Activated CD4-positive, alpha-beta memory T cell treated with anti-CD3 and anti-CD28 coated beads, Interleukin-2, amount 10 ng/mL, durations not matched to agents 7 days and 5 days (primary cell): ENCODE data around the gene SF3A2. TPM values are rescaled to one million over a fixed set of nuclear protein-coding genes. Genes with fewer than 3 reads are reported as not detected.

ENCODE experiments used
- CTCF ChIA-PET: fragments of 350-600 bp; sonication (Branson Sonifier 250); formaldehyde crosslinking; loops from one replicate; lab custom pipeline; 2021; ENCODE audit warnings: antibody characterized with exemption, inconsistent platforms; lab: Charles Lee
- POLR2A ChIA-PET: fragments of 350-600 bp; sonication (Branson Sonifier 250); formaldehyde crosslinking; loops from one replicate; lab custom pipeline; 2021; ENCODE audit warnings: antibody characterized with exemption; lab: Charles Lee
- DNase-seq: peaks from one replicate; pipeline ENCODE4 v3.0.0-alpha.2; 2020
- H3K27ac Mint-ChIP-seq: one replicate; pipeline ENCODE4 v1.8.0; 2021; ENCODE audit warnings: mild to moderate bottlenecking, mixed read lengths
- H3K27me3 Mint-ChIP-seq: one replicate; pipeline ENCODE4 v1.8.0; 2021; ENCODE audit warnings: mixed read lengths
- H3K36me3 Mint-ChIP-seq: one replicate; pipeline ENCODE4 v1.8.0; 2021; ENCODE audit warnings: low read depth, mixed read lengths
- H3K4me1 Mint-ChIP-seq: one replicate; pipeline ENCODE4 v1.8.0; 2021; ENCODE audit warnings: mixed read lengths
- H3K4me3 Mint-ChIP-seq: one replicate; pipeline ENCODE4 v1.8.0; 2021; ENCODE audit warnings: mild to moderate bottlenecking, mixed read lengths
- H3K9me3 Mint-ChIP-seq: one replicate; pipeline ENCODE4 v1.8.0; 2021; ENCODE audit warnings: mixed read lengths
- total RNA-seq, 2 experiments: library from RNA; stranded (reverse); gene quantifications; one replicate each; pipeline ENCODE4 v1.2.3, GENCODE V29; 2021

The SF3A2 gene
- total RNA-seq, 2 experiments from 2014 or later = 137 to 145 TPM

GRCh38 chr19:2225415-2226050 is 11.1 kb upstream of the SF3A2 start:
- H3K4me1 Mint-ChIP-seq = peaks cover 7% of the 10 kb centered on the region
- H3K27ac Mint-ChIP-seq = peak overlapping the region; percentile 16
- no peaks in the 10 kb centered on the region for H3K9me3 Mint-ChIP-seq
- DNase-seq = no peak
- H3K4me3 Mint-ChIP-seq = no peak overlapping the region
- H3K27me3 Mint-ChIP-seq = no peaks in the 10 kb centered on the region
- POLR2A ChIA-PET = no interaction called here
- CTCF ChIA-PET = no interaction called here
- peaks cover 40% of the 10 kb centered on the region for H3K36me3 Mint-ChIP-seq

GRCh38 chr19:2226051-2226839 is 10.4 kb upstream of the SF3A2 start:
- H3K9me3 Mint-ChIP-seq = no peaks in the 10 kb centered on the region
- H3K36me3 Mint-ChIP-seq = peaks cover 36% of the 10 kb centered on the region
- peak overlapping the region; percentile 16 for H3K27ac Mint-ChIP-seq
- CTCF ChIA-PET = no interaction called here
- no peak for DNase-seq
- H3K27me3 Mint-ChIP-seq = no peaks in the 10 kb centered on the region
- POLR2A ChIA-PET = interaction anchor here (0.8 kb wide), 1 partner anchor 9 kb away, joined by 6 read pairs; the partner anchor contains the start of gene PLEKHJ1
- no peak overlapping the region for H3K4me3 Mint-ChIP-seq
- peaks cover 7% of the 10 kb centered on the region for H3K4me1 Mint-ChIP-seq

- no peaks in the 10 kb centered on the region for H3K27me3 Mint-ChIP-seq
- peaks cover 36% of the 10 kb centered on the region for H3K36me3 Mint-ChIP-seq
- no peaks in the 10 kb centered on the region for H3K9me3 Mint-ChIP-seq
- peaks cover 7% of the 10 kb centered on the region for H3K4me1 Mint-ChIP-seq
- CTCF ChIA-PET = no interaction called here
- POLR2A ChIA-PET = interaction anchor here (0.8 kb wide), 1 partner anchor 9 kb away, joined by 6 read pairs; the partner anchor contains the start of gene PLEKHJ1
- no peak overlapping the region for H3K4me3 Mint-ChIP-seq
- DNase-seq = no peak
- H3K27ac Mint-ChIP-seq = no peak overlapping the region
Measured at GRCh38 chr19:2226840-2227360, 9.7 kb upstream of the SF3A2 start.

GRCh38 chr19:2227415-2228156 is 9.0 kb upstream of the SF3A2 start:
- no peak overlapping the region for H3K27ac Mint-ChIP-seq
- peaks cover 11% of the 10 kb centered on the region for H3K4me1 Mint-ChIP-seq
- H3K27me3 Mint-ChIP-seq = no peaks in the 10 kb centered on the region
- H3K9me3 Mint-ChIP-seq = no peaks in the 10 kb centered on the region
- ChIA-PET CTCF (interaction anchor here (1.0 kb wide), 1 partner anchor 94 kb away, joined by 3 read pairs; no protein-coding TSS in a partner anchor), POLR2A (no interaction called here)
- H3K4me3 Mint-ChIP-seq = no peak overlapping the region
- DNase-seq = no peak
- peaks cover 36% of the 10 kb centered on the region for H3K36me3 Mint-ChIP-seq

- Mint-ChIP-seq H3K36me3 (peaks cover 40% of the 10 kb centered on the region), H3K27me3 (no peaks in the 10 kb centered on the region), H3K27ac (no peak overlapping the region), H3K4me3 (no peak overlapping the region), H3K9me3 (no peaks in the 10 kb centered on the region), H3K4me1 (peaks cover 15% of the 10 kb centered on the region)
- DNase-seq = no peak
- ChIA-PET POLR2A (interaction anchor here (0.8 kb wide), 1 partner anchor 11 kb away, joined by 3 read pairs; no protein-coding TSS in a partner anchor), CTCF (interaction anchor here (1.0 to 1.1 kb wide), 2 partner anchors 72 to 94 kb away, joined by 3 read pairs; no protein-coding TSS in a partner anchor)
Measured at GRCh38 chr19:2228157-2229030, 8.2 kb upstream of the SF3A2 start.

- no peaks in the 10 kb centered on the region for H3K27me3 Mint-ChIP-seq
- CTCF ChIA-PET = interaction anchor here (1.1 kb wide), 1 partner anchor 73 kb away, joined by 3 read pairs; no protein-coding TSS in a partner anchor
- H3K4me1 Mint-ChIP-seq = peaks cover 16% of the 10 kb centered on the region
- no peak overlapping the region for H3K27ac Mint-ChIP-seq
- no peaks in the 10 kb centered on the region for H3K9me3 Mint-ChIP-seq
- peaks cover 38% of the 10 kb centered on the region for H3K36me3 Mint-ChIP-seq
- no peak for DNase-seq
- POLR2A ChIA-PET = interaction anchor here (2.2 kb wide), 1 partner anchor 41 kb away, joined by 9 read pairs; no protein-coding TSS in a partner anchor
- no peak overlapping the region for H3K4me3 Mint-ChIP-seq
Measured at GRCh38 chr19:2229103-2230032, 7.3 kb upstream of the SF3A2 start.

GRCh38 chr19:2230033-2230531 is 6.5 kb upstream of the SF3A2 start:
- CTCF ChIA-PET = interaction anchor here (0.5 kb wide), 1 partner anchor 74 kb away, joined by 3 read pairs; no protein-coding TSS in a partner anchor
- peaks cover 22% of the 10 kb centered on the region for H3K4me1 Mint-ChIP-seq
- DNase-seq = no peak
- H3K9me3 Mint-ChIP-seq = no peaks in the 10 kb centered on the region
- H3K27ac Mint-ChIP-seq = no peak overlapping the region
- POLR2A ChIA-PET = interaction anchor here (1.5 to 2.2 kb wide), 2 partner anchors 15 to 41 kb away, joined by 4 to 9 read pairs; no protein-coding TSS in a partner anchor
- no peak overlapping the region for H3K4me3 Mint-ChIP-seq
- H3K27me3 Mint-ChIP-seq = no peaks in the 10 kb centered on the region
- H3K36me3 Mint-ChIP-seq = peaks cover 33% of the 10 kb centered on the region

- no peak overlapping the region for H3K27ac Mint-ChIP-seq
- H3K9me3 Mint-ChIP-seq = no peaks in the 10 kb centered on the region
- ChIA-PET POLR2A (interaction anchor here (1.5 to 2.2 kb wide), 2 partner anchors 16 to 40 kb away, joined by 4 to 9 read pairs; no protein-coding TSS in a partner anchor), CTCF (interaction anchor here (0.6 kb wide), 1 partner anchor 49 kb away, joined by 3 read pairs; no protein-coding TSS in a partner anchor)
- H3K4me3 Mint-ChIP-seq = no peak overlapping the region
- no peak for DNase-seq
- H3K4me1 Mint-ChIP-seq = peaks cover 26% of the 10 kb centered on the region
- peaks cover 26% of the 10 kb centered on the region for H3K36me3 Mint-ChIP-seq
- H3K27me3 Mint-ChIP-seq = no peaks in the 10 kb centered on the region
Measured at GRCh38 chr19:2230807-2231533, 5.7 kb upstream of the SF3A2 start.

- ChIA-PET CTCF (no interaction called here), POLR2A (interaction anchor here (1.5 to 2.2 kb wide), 2 partner anchors 17 to 39 kb away, joined by 4 to 9 read pairs; no protein-coding TSS in a partner anchor)
- H3K4me3 Mint-ChIP-seq = no peak overlapping the region
- no peak overlapping the region for H3K27ac Mint-ChIP-seq
- H3K9me3 Mint-ChIP-seq = no peaks in the 10 kb centered on the region
- no peak for DNase-seq
- no peaks in the 10 kb centered on the region for H3K27me3 Mint-ChIP-seq
- H3K36me3 Mint-ChIP-seq = peaks cover 31% of the 10 kb centered on the region
- peaks cover 29% of the 10 kb centered on the region for H3K4me1 Mint-ChIP-seq
Measured at GRCh38 chr19:2231621-2232221, 4.9 kb upstream of the SF3A2 start.
